CD4-positive, alpha-beta T cell treated with Interleukin-17A for 4 hours (primary cell): ENCODE data around the gene TECPR1.
A peak's percentile ranks its signal among the peaks of the same experiment; 100 is the strongest.

ENCODE experiments used
- DNase-seq: peaks from one replicate; pipeline ENCODE4 v3.0.0-alpha.2; 2020; ENCODE audit warnings: mixed read lengths

The TECPR1 gene

DNA sequence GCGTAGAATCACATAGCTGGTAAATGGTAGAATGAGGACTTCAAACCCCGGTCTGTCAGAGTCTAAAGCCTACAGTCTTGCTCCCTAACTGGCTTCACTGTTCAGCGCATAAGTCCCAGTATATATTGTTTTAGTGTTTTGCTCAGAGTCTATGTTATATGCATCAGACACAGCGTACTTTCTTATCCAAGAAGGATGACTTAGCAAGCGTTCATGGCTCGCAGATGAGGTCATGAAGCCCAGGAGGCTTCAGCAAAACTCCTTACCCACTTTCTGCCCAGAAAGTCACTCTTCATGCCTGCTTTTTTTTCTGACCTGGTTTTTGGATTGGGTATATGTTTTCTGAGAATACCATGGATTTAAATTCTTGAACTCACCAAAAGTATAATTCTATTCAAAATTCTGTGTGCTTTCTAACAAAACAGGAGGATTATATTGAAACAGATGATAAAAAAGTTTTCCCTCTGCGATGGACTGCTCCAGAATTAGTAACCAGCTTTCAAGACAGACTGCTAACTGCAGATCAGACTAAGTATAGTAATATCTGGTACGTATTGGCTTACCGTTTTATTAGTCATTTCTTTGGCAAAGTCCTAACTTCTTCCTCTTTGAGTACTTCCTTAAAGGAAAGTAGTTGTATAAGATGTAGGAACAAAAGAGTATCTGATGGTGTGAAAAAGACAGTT is 65.4 kb downstream of the TECPR1 start:
- no peak for DNase-seq

DNA sequence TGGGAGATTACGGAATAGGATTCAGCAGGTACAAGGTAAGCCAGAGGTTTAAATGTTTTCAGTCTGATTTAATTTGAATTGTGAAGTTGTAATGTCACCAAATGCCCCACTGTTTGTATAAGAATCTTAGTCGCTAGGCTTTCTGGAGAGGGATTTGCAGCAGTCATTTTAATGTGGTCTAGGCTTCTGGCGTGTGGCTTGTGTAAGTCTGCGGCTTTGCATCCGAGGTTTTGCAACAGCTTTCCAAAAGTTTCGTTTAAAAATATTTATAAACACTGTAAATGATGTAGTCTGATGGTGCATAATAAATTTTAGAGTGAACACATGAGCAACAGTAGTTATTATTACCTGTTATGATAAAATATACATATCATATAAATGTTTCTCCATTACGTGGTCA is 66.9 kb downstream of the TECPR1 start:
- DNase-seq = no peak

GRCh38 chr7:98180751-98181150 is 71.3 kb downstream of the TECPR1 start:
- no peak for DNase-seq

GRCh38 chr7:98178762-98179490 is 73.1 kb downstream of the TECPR1 start:
- DNase-seq = no peak

- no peak for DNase-seq
Observed at GRCh38 chr7:98178321-98178720, 73.7 kb downstream of the TECPR1 start.

DNA sequence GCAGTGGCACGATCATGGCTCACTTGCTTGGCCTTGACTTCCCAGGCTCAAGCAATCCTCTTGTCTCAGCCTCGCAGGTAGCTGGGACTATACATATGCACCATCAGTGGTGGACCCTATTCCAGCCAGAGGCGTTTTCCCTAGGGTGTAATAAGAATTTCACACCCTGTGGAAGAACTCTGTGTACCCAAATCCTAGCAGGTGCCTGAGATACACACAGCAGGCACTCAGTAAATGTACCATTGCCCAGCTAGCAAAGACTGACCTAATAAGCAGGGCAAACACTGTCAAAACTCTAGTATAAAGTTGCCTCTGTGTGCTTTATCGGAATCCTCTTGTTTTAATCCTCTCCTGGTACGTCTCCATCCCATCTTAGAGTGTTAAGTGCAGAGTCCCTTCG is 74.5 kb downstream of the TECPR1 start:
- DNase-seq = no peak

DNA sequence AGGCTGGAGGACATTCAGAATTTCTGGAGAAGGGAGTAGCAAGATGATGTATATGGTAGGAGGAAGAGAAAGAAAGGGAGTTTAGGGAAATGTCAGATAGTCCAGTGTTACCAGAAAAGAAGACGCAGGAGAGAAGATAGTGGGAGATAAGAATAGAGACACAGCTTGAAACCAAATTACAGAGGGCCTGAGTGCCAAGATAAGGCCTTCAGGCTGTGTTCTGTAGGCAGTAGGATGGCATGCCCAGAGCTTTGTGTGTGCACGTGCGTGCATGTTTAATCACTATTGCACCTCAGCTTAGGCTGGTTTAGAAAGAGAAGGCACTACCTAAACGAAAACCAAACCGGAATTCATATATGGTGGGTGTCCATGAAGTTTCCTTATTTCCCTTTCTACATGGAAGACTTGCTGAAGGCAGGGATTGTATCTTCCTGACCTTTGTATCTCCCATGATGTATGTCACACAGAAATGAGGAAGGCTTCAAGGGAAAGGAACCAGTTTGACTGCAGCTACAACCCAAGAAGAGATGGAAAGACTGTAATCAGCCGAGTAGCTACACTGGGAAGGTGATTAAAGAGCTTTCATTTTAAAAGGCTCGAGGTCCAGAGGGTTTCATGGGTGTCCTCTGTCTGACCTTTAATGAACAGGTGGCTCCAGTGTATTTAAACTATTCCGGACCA is 76.6 kb downstream of the TECPR1 start:
- no peak for DNase-seq

GRCh38 chr7:98174334-98175259 is 77.4 kb downstream of the TECPR1 start:
- no peak for DNase-seq

DNA sequence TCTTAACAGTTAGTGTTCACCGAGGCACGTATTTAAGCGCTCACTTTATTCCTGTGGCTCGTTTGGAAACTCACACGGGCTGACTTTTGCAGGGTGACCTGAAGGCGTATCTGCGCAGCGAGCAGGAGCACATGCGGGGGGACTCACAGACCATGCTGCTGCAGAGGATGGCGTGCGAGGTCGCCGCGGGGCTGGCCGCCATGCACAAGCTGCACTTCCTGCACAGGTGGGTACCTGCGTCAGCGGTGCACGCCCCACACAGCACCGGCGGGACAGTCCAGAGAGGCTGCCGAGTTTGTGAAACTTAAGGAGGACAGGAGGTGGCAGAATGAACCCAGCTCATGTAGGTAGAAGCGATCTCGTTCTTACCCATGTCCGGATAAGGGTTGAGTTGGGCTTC is 80.6 kb downstream of the TECPR1 start:
- no peak for DNase-seq

GRCh38 chr7:98170966-98171365 is 81.1 kb downstream of the TECPR1 start:
- no peak for DNase-seq

- no peak for DNase-seq
Observed at GRCh38 chr7:98168904-98169621, 83.0 kb downstream of the TECPR1 start.

DNA sequence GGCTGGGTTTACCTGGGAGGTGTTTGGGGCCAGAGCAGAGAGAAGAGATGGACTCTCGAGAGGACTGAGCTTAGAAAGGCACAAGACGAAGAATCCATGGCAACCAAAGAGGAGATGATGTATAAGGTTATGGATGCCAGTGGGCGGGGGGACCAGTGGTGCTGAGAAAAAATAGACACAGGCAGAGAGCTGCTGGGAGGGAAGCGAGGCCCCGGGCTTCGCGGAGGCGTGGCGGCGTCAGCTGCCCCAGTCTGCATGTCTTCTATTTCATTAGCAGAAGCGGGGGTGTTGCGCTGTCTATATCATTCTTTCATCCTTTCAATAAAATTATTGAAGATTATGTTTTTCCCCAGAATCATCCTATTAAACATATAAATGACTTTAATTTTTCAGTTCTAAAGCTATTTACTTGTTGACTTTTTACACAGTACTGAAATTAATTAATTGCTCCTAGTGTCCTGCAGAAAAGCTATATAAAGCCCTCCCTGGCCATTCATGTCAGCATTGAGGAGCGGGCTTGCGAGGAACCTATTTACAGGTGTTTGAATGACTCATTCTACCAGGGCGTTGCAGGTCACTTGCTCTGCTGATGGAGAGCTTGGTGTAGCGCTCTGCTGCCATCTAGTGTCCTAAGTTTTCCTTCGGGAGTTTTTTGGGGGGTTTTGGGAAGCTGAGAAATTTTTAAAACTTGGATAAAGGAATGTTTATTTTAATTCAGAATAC is 83.7 kb downstream of the TECPR1 start:
- DNase-seq = peak; percentile 76

- DNase-seq = no peak
Observed at GRCh38 chr7:98167653-98168052, 84.4 kb downstream of the TECPR1 start.

DNA sequence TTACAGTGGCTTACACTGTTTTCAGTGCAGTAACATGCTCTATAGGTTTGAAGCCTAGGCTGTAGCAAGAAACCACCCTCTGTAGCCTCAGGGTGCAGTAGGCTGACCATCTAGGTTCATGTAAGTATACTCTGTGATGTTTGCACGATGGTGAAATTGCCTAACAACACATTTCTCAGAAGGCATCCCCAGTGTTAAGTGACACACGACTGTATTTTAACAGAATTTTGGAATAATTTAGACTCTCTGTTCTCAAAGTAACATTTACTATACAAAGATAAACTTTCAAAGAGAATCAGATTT is 85.4 kb downstream of the TECPR1 start:
- DNase-seq = no peak

DNA sequence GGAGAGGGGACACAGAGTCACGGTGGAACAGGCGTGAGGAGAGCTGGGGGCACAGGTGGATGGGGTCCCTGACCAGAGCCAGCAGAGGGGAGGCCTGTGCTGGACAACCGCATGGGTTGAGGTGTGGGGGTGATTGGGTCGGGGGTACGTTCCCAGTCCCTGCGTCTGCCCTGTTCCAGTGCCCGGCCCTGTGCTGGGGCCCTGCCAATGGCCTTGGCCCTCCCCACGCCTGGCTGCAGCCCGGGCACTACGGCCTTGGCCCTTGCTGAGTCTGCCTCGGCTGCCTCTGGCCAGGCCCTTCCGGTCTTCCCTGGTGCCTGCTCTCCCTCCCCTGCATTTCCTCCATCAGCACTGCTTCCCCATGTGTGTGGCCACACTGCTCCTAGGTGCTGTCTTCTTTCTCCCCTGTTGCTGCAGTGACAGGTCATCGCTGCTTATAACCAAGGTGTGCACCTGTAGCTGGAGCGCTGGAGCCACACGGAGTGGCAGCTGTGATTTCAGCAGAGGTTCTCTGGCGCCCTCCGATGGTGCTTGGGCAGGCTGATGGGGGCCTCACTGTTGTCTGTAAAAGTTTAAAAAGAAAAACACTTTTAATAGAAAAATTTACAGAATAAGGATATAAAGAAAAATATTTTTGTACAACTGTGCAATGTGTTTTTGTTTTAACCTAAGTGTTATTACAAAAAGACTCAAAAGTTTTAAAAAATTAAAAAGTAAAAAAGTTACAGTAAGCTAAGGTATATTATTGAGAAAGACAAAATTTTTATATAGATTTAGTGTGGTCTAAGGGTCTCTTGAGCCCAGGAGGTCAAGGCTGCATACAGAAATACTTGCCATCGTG is 86.0 kb downstream of the TECPR1 start:
- peak; percentile 70 for DNase-seq
